PC-9 (cell line): Measurements from ENCODE around the gene THBD. TPM values are rescaled to one million over a fixed set of nuclear protein-coding genes. Genes with fewer than 3 reads are reported as not detected.
A peak's percentile ranks its signal among the peaks of the same experiment; 100 is the strongest.

Experiments
- BruUV-seq: library from RNA; stranded (reverse); fragments of 400-500 nt; replicated peaks from 2 replicates; lab custom pipeline; 2021; lab: Mats Ljungman, UMichigan
- CTCF ChIA-PET: fragments of 300-600 bp; sonication (Branson Sonifier 250); formaldehyde crosslinking; loops from one replicate; lab custom pipeline; 2022; ENCODE audit warnings: antibody characterized with exemption; lab: Charles Lee
- POLR2A ChIA-PET: fragments of 300-600 bp; sonication (Branson Sonifier 250); formaldehyde crosslinking; loops from one replicate; lab custom pipeline; 2022; ENCODE audit warnings: antibody characterized with exemption; ENCODE audit not compliant: unreplicated experiment; lab: Charles Lee
- DNase-seq, 2 experiments: peaks; one replicate each; pipeline versions ENCODE4 v3.0.0 to v3.0.0-alpha.2; 2015 to 2022; ENCODE audit warnings: mixed read lengths in 1 of 2
- H2AFZ ChIP-seq: fragments of 200-600 bp; sonication (generic); 2 replicates; pipeline ENCODE4 v1.8.1; 2017; ENCODE audit warnings: antibody characterized with exemption
- H3F3A ChIP-seq: fragments of 200-600 bp; sonication (generic); 2 replicates; pipeline ENCODE4 v1.8.1; 2017; ENCODE audit warnings: antibody characterized with exemption, mild to moderate bottlenecking, low read depth; ENCODE audit not compliant: insufficient read depth
- H3K27ac ChIP-seq: fragments of 200-600 bp; sonication (generic); 2 replicates; pipeline ENCODE4 v1.6.1; 2016; ENCODE audit warnings: mixed run types
- H3K27me3 ChIP-seq: fragments of 200-600 bp; sonication (generic); 2 replicates; pipeline ENCODE4 v1.6.1; 2016; ENCODE audit warnings: low read depth, mixed run types; ENCODE audit not compliant: insufficient read depth
- H3K36me3 ChIP-seq: fragments of 200-600 bp; sonication (generic); 2 replicates; pipeline ENCODE4 v1.6.1; 2016; ENCODE audit warnings: low read depth, mixed run types
- H3K4me1 ChIP-seq: fragments of 200-600 bp; sonication (generic); replicated peaks from 2 replicates; pipeline ENCODE4 v1.6.1; 2016; ENCODE audit warnings: mixed run types; ENCODE audit not compliant: insufficient read depth
- H3K4me2 ChIP-seq: fragments of 200-600 bp; sonication (generic); 2 replicates; pipeline ENCODE4 v1.6.1; 2017; ENCODE audit warnings: mixed run types
- H3K4me3 ChIP-seq: fragments of 200-600 bp; sonication (generic); 2 replicates; pipeline ENCODE4 v1.6.1; 2016; ENCODE audit warnings: mixed run types
- H3K79me2 ChIP-seq: fragments of 200-600 bp; sonication (generic); 2 replicates; pipeline ENCODE4 v1.6.1; 2017; ENCODE audit warnings: low read depth, mixed run types
- H3K9me2 ChIP-seq: fragments of 200-600 bp; sonication (generic); 2 replicates; pipeline ENCODE4 v1.8.1; 2017; ENCODE audit warnings: mild to moderate bottlenecking; ENCODE audit not compliant: insufficient read depth
- H3K9me3 ChIP-seq: fragments of 200-600 bp; sonication (generic); 2 replicates; pipeline ENCODE4 v1.8.1; 2016; ENCODE audit warnings: low read depth; ENCODE audit not compliant: insufficient read depth
- H4K20me1 ChIP-seq: fragments of 200-600 bp; sonication (generic); 2 replicates; pipeline ENCODE4 v1.8.1; 2017; ENCODE audit not compliant: insufficient read depth
- EZH2 ChIP-seq: fragments of 200-600 bp; sonication (generic); IDR thresholded peaks from 2 replicates; pipeline ENCODE4 v1.8.0; 2017; ENCODE audit warnings: antibody characterized with exemption, low read depth
- intact Hi-C: fragments of 100-400 bp; cut with micrococcal nuclease; formaldehyde crosslinking; loops from one replicate; pipeline ENCODE4 v1.10.0; 2022; ENCODE audit not compliant: unreplicated experiment
- total RNA-seq: library from RNA; stranded (reverse); gene quantifications from 2 replicates; pipeline ENCODE4 v1.2.3, GENCODE V29; 2021
- TF ChIP-seq, protein P1 (sequence below): fragments of 200-600 bp; sonication (generic); conservative IDR thresholded peaks from 2 replicates; pipeline ENCODE4 v1.6.1; 2017; ENCODE audit warnings: mixed run types, antibody characterized with exemption, mild to moderate bottlenecking, moderate library complexity

Gene THBD
- total RNA-seq, 1 experiment from 2014 or later: 1.7 TPM

DNA sequence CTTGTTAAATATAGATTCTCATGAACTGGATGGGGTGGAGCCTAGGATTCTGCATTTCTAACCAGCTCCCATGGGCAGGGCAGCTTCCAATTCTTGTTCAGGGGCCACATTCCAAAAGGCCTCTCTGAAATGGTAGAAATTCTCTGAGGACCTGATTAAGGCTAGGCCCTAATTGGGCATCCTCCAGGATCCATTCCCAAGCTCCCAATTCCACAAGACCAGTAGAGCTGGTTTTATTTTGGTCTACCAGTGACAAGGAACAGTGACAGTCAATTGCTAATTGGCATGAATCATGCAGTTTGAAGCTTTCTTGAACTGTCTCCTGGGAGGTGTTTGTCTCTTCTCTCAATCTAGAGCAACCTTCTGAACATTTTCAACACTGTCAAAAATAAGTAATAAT lies 3.0 kb downstream of the THBD start:
- Histone ChIP-seq H2AFZ (no peak overlapping the region), H3K27me3 (no peaks in the 10 kb centered on the region), H3K27ac (peak overlapping the region; percentile 45), H3K9me2 (no peaks in the 10 kb centered on the region), H4K20me1 (no peaks in the 10 kb centered on the region), H3F3A (peaks cover 23% of the 10 kb centered on the region), H3K36me3 (no peaks in the 10 kb centered on the region), H3K4me3 (peak overlapping the region; percentile 75; the same call in 1 of the 2 replicates), H3K4me1 (peaks cover 18% of the 10 kb centered on the region), H3K4me2 (peak overlapping the region; percentile 93), H3K9me3 (no peaks in the 10 kb centered on the region), H3K79me2 (peaks cover 33% of the 10 kb centered on the region)
- BruUV-seq: no TSS peak
- intact Hi-C loops: loop anchor here (10.0 kb wide), 1 partner anchor 712 kb away; no protein-coding TSS in a partner anchor
- DNase-seq: peak in 1 of 2 experiments; percentile 68
- TF ChIP-seq, protein P1, sequence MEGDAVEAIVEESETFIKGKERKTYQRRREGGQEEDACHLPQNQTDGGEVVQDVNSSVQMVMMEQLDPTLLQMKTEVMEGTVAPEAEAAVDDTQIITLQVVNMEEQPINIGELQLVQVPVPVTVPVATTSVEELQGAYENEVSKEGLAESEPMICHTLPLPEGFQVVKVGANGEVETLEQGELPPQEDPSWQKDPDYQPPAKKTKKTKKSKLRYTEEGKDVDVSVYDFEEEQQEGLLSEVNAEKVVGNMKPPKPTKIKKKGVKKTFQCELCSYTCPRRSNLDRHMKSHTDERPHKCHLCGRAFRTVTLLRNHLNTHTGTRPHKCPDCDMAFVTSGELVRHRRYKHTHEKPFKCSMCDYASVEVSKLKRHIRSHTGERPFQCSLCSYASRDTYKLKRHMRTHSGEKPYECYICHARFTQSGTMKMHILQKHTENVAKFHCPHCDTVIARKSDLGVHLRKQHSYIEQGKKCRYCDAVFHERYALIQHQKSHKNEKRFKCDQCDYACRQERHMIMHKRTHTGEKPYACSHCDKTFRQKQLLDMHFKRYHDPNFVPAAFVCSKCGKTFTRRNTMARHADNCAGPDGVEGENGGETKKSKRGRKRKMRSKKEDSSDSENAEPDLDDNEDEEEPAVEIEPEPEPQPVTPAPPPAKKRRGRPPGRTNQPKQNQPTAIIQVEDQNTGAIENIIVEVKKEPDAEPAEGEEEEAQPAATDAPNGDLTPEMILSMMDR: no peak
- no peak for TF ChIP-seq EZH2
- ChIA-PET POLR2A (no interaction called here), CTCF (no interaction called here)

DNA sequence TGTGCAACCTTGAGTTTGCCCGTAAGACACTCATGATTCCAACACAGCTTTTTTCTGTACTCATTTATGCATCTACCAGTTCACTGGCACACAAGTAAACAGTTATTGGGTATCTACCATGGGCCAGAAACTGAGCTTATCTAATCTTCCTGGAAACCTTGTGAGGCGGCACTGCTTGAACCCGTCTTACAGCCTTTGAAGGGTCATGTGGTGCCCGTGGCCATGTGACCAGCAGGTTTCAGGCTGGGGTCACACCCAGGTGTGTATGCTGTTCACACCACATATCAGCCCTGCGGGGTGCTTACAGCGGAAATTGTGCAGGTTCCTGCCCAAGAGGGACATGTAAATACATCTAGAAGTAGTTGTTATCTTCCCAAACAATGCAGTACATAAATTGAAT lies 6.1 kb downstream of the THBD start:
- ChIA-PET POLR2A (no interaction called here), CTCF (no interaction called here)
- Histone ChIP-seq H3K4me1 (peaks cover 26% of the 10 kb centered on the region), H4K20me1 (no peaks in the 10 kb centered on the region), H3K36me3 (no peaks in the 10 kb centered on the region), H3K9me2 (no peaks in the 10 kb centered on the region), H3K4me3 (no peak overlapping the region), H2AFZ (no peak overlapping the region), H3F3A (peaks cover 15% of the 10 kb centered on the region), H3K9me3 (no peaks in the 10 kb centered on the region), H3K79me2 (peaks cover 33% of the 10 kb centered on the region), H3K4me2 (no peak overlapping the region), H3K27me3 (no peaks in the 10 kb centered on the region), H3K27ac (no peak overlapping the region)
- no TSS peak for BruUV-seq
- TF ChIP-seq, protein P1: no peak
- TF ChIP-seq EZH2: no peak
- intact Hi-C loops: loop anchor here (10.0 kb wide), 1 partner anchor 709 kb away; no protein-coding TSS in a partner anchor
- no peak for DNase-seq

DNA sequence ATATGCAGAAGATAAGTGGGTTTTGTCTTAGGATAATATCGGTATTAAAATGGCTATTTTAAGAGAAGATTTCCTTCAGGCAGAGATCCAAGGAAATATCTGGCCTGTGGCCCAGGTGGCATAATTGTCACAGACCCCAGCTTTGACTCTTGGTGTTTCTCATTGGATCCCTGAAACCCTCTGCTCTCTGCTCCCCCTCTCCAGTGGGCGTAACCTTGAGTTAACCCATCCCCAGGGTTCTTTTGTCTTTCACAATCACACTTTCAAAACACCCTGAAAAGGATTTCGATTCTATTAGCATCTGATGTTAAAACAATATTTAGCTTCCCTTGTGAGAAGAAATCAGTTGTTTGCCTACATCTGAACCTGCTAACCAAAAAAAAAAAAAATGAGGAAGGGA lies 7.2 kb downstream of the THBD start:
- Histone ChIP-seq H3K27ac (no peak overlapping the region), H3F3A (peaks cover 15% of the 10 kb centered on the region), H3K27me3 (no peaks in the 10 kb centered on the region), H2AFZ (no peak overlapping the region), H3K9me2 (no peaks in the 10 kb centered on the region), H3K79me2 (peaks cover 22% of the 10 kb centered on the region), H4K20me1 (no peaks in the 10 kb centered on the region), H3K36me3 (no peaks in the 10 kb centered on the region), H3K4me2 (no peak overlapping the region), H3K9me3 (no peaks in the 10 kb centered on the region), H3K4me3 (no peak overlapping the region), H3K4me1 (peaks cover 26% of the 10 kb centered on the region)
- intact Hi-C loops: loop anchor here (10.0 kb wide), 1 partner anchor 707 kb away; no protein-coding TSS in a partner anchor
- CTCF ChIA-PET: interaction anchor here (0.7 kb wide), 1 partner anchor 1194 kb away, joined by 6 read pairs; no protein-coding TSS in a partner anchor
- no peak for DNase-seq
- no peak for TF ChIP-seq EZH2
- TF ChIP-seq, protein P1: no peak
- BruUV-seq: no TSS peak
- POLR2A ChIA-PET: no interaction called here
